AG04449 (cell line): ENCODE measurements around the gene DYNLL1.

Experiments used
- CTCF ChIA-PET: fragments of 350-600 bp; formaldehyde crosslinking; extraction: SDS; loops from one replicate; lab custom pipeline; 2021; ENCODE audit warnings: antibody characterized with exemption; lab: Yijun Ruan, JAX
- POLR2A ChIA-PET: fragments of 400-600, 350-600 bp; formaldehyde crosslinking; extraction: SDS; loops from one replicate; lab custom pipeline; 2020; ENCODE audit warnings: antibody characterized with exemption, inconsistent platforms; lab: Yijun Ruan, JAX
- DNase-seq: peaks from one replicate; pipeline ENCODE4 v3.0.0-alpha.2; 2010; ENCODE audit warnings: low read depth, low spot score
- H3K4me3 ChIP-seq: 2 replicates; pipeline ENCODE4 v1.5.1; 2011; ENCODE audit warnings: low read depth, mild to moderate bottlenecking, control low read depth, low read length
- CTCF ChIP-seq: IDR thresholded peaks from one replicate; pipeline ENCODE4 v1.5.1; 2011; ENCODE audit warnings: mild to moderate bottlenecking, moderate library complexity, low read length, control low read depth, inconsistent platforms; ENCODE audit not compliant: insufficient read depth; ENCODE audit errors: missing control alignments

DYNLL1 gene

GRCh38 chr12:120470150-120470784 lies 25.6 kb upstream of the DYNLL1 start:
- ChIA-PET CTCF (interaction anchor here (0.7 to 13.2 kb wide), 20 partner anchors 9 to 168 kb away, joined by 3 to 242 read pairs (median 5); partner anchors contain the start of genes COX6A1, DYNLL1, GATC and SIRT4), POLR2A (no interaction called here)
- DNase-seq, result no peak
- H3K4me3 ChIP-seq, result peak overlapping the region; percentile 96
- TF ChIP-seq CTCF, result no peak

- ChIA-PET CTCF (interaction anchor here (1.3 to 13.2 kb wide), 2 partner anchors 9 to 19 kb away, joined by 3 to 152 read pairs; partner anchors contain the start of gene DYNLL1), POLR2A (no interaction called here)
- H3K4me3 ChIP-seq, result no peak overlapping the region
- no peak for DNase-seq
- TF ChIP-seq CTCF, result no peak
Measured at GRCh38 chr12:120472521-120472920, 23.4 kb upstream of the DYNLL1 start.

- TF ChIP-seq CTCF, result no peak
- DNase-seq, result no peak
- ChIA-PET CTCF (interaction anchor here (1.0 to 13.2 kb wide), 11 partner anchors 8 to 176 kb away, joined by 3 to 152 read pairs (median 4); partner anchors contain the start of gene DYNLL1), POLR2A (interaction anchor here (1.2 to 1.8 kb wide), 2 partner anchors 22 to 23 kb away, joined by 4 to 5 read pairs; partner anchors contain the start of gene DYNLL1)
- no peak overlapping the region for H3K4me3 ChIP-seq
Measured at GRCh38 chr12:120473807-120474615, 21.9 kb upstream of the DYNLL1 start.

- no peak for TF ChIP-seq CTCF
- ChIA-PET CTCF (interaction anchor here (1.0 to 13.2 kb wide), 11 partner anchors 9 to 175 kb away, joined by 3 to 152 read pairs (median 4); partner anchors contain the start of gene DYNLL1), POLR2A (interaction anchor here (0.8 to 1.8 kb wide), 3 partner anchors 21 to 41 kb away, joined by 3 to 5 read pairs (median 4); partner anchors contain the start of gene DYNLL1)
- no peak overlapping the region for H3K4me3 ChIP-seq
- no peak for DNase-seq
Measured at GRCh38 chr12:120474616-120474960, 21.3 kb upstream of the DYNLL1 start.

- POLR2A ChIA-PET, result interaction anchor here (1.6 kb wide), 1 partner anchor 20 kb away, joined by 3 read pairs; the partner anchor contains the start of gene DYNLL1
- CTCF ChIA-PET, result interaction anchor here (1.3 to 13.2 kb wide), 6 partner anchors 10 to 36 kb away, joined by 3 to 152 read pairs (median 6); partner anchors contain the start of gene DYNLL1
Measured at GRCh38 chr12:120475643-120476042, 20.3 kb upstream of the DYNLL1 start.

More at GRCh38 chr12:120475643-120476042, 20.3 kb upstream of the DYNLL1 start:
- H3K4me3 ChIP-seq, result no peak overlapping the region
- no peak for TF ChIP-seq CTCF
- no peak for DNase-seq
